ENCODE data around the gene MAPK12.
A peak's percentile ranks its signal among the peaks of the same experiment; 100 is the strongest.

Gene MAPK12

DNA sequence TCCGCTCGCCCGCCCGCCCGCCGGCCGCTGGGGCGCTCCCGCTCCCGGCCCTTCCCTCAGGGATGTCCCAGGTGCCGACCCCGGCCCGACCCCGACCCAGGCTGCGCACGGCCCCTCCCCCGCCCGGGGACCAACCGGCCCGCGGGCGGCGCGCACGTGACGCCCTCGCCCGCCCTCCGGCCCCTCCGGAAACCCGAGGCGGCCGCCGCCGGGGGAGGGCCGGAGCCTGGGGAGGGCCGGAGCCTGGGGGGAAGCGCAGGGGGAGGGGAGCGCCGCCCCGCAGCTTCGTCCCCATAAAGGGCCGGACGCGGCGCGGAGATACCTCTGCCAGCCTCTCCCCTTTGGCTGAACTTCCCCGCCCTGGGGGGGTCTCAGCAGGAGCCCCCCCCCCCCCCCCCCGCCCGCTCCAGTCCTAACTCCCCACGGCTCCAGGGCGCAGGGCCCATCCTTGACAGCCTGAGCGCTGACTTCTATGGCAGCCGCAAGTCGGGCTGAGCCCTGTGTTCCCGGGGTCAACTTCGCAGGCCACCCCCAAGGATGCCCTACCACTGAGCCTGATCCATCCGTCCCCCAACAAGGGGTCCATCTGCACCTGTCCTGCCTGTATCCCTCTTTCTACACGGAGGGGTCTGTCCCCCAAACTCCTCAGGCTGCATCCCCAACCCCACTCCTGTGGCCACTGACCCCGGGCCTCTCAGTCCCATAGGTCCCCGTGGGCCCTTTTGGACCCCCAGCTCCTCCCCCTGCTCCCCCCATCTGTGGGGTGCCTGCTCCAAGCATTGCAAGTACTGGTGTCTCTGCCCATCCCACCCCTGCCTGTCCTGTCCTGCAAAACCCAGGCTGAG, at the start of gene MAPK12:
Gene MAPK12 (minus strand): TSS at position 69 of the 845 bp plus-strand sequence. CDS start 174 bp downstream, outside the sequence.
- TF ChIP-seq ZFX (IDR thresholded peaks at IDR 0.05): no peak
- TF ChIP-seq, protein P1, sequence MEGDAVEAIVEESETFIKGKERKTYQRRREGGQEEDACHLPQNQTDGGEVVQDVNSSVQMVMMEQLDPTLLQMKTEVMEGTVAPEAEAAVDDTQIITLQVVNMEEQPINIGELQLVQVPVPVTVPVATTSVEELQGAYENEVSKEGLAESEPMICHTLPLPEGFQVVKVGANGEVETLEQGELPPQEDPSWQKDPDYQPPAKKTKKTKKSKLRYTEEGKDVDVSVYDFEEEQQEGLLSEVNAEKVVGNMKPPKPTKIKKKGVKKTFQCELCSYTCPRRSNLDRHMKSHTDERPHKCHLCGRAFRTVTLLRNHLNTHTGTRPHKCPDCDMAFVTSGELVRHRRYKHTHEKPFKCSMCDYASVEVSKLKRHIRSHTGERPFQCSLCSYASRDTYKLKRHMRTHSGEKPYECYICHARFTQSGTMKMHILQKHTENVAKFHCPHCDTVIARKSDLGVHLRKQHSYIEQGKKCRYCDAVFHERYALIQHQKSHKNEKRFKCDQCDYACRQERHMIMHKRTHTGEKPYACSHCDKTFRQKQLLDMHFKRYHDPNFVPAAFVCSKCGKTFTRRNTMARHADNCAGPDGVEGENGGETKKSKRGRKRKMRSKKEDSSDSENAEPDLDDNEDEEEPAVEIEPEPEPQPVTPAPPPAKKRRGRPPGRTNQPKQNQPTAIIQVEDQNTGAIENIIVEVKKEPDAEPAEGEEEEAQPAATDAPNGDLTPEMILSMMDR (conservative IDR thresholded peaks at IDR 0.05): no peak
- peak within 1 kb of the TSS; percentile 84 for H3K27ac ChIP-seq

DNA sequence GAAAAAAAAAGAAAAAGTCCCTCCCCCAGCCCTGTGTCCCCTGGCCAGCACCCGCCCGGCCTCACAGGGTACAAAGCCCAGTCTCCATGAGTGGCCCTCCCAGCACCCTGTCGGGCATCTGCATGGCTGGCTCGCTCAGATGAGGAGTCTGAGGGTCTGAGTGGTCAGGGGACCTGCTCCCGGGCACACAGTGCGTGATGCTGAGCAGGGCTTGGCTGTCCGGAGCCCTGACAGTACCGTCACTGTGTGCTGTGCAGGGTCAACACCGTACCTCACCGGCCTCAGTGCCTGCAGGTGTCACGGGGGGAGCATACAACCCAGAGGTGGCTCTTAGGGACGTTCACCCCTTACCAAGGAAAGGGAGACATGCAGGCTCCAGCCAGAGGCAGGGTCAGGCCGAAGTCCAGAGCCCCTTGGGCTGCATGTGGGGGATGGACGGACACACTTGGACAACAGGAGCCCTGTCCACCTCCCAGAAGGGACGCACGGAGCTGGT, 49.5 kb upstream of the MAPK12 start:
- no peak overlapping the region for H3K27ac ChIP-seq
- TF ChIP-seq, protein P1 (conservative IDR thresholded peaks at IDR 0.05): no peak
- no peak for TF ChIP-seq ZFX (IDR thresholded peaks at IDR 0.05)

DNA sequence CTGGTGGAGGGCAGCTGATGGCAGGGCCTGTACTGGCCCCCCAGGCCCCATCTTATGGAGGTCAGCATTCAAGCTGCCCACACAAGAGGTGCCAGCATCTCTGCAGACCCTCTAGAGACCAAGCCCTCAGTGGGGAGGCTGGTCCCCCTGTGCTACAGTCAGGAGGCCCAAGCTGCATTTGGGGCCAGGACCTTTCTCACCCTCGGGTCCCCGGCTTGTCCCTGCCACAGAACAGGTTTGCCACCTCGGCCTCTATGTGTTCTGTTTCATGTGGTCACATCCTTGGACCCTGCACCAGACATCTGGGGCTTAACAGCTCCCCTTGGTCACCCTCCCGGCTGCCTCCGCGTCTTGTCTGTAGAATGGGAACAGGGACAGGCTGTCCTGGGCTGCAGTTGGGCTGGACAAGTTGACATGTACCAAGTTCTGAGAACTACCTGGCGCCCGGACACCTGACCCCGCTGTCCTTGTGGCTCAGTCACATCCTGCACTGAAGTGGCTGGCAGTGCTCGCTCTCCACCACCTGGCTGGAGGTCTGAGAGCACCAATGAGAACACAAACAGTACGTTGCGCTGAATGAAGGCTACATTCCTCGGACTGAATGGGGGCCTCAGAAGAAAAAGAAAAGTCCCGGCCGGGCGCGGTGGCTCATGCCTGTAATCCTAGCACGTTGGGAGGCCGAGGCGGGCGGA, 48.7 kb upstream of the MAPK12 start:
- TF ChIP-seq, protein P1 (conservative IDR thresholded peaks at IDR 0.05): no peak
- no peak for TF ChIP-seq ZFX (IDR thresholded peaks at IDR 0.05)

DNA sequence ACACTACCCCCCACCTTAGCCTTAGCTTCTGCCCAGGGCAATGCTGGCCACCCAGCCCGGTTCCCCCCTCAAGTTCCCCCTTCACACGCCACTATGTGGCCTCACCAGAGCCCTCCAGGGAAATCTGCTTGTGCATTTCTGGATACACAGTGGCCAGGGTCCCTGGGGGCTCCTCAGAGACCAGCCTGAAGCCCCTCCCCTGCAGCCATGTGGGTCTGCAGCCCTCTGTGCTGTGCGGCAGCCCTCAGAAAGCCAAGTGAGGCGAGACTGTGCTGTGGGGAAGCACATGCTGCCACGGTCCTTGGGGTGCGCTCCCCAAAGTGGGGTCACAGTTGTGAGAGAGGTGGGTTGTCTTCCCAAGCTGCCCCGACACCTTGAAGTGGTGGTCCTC, 48.1 kb upstream of the MAPK12 start:
- TF ChIP-seq, protein P1 (conservative IDR thresholded peaks at IDR 0.05): no peak
- TF ChIP-seq ZFX (IDR thresholded peaks at IDR 0.05): no peak
- no peak overlapping the region; the same call in 1 of the 2 replicates for H3K27ac ChIP-seq

More for the DNA sequence above, 48.7 kb upstream of the MAPK12 start:
- H3K27ac ChIP-seq: no peak overlapping the region

- H3K27ac ChIP-seq: peak overlapping the region; percentile 30; the same call in 1 of the 2 replicates
- TF ChIP-seq, protein P1 (conservative IDR thresholded peaks at IDR 0.05): no peak
- no peak for TF ChIP-seq ZFX (IDR thresholded peaks at IDR 0.05)
These were observed 47.6 kb upstream of the MAPK12 start for GRCh38 chr22:50308986-50309600.

GRCh38 chr22:50308597-50308935, 47.1 kb upstream of the MAPK12 start:
- peak overlapping the region; percentile 30 for H3K27ac ChIP-seq
- no peak for TF ChIP-seq ZFX (IDR thresholded peaks at IDR 0.05)
- TF ChIP-seq, protein P1 (conservative IDR thresholded peaks at IDR 0.05): no peak
